K562 (cell line): ENCODE measurements around the gene TUT4. TPM values are rescaled to one million over a fixed set of nuclear protein-coding genes. Genes with fewer than 3 reads are reported as not detected.
A peak's percentile ranks its signal among the peaks of the same experiment; 100 is the strongest.

ENCODE experiments used
- CC2D1A ChIP-seq: fragments of 450-650 bp; IDR thresholded peaks from 2 replicates; pipeline ENCODE4 v1.6.1; 2017; ENCODE audit warnings: mild to moderate bottlenecking
- DDX20 ChIP-seq: fragments of 450-650 bp; IDR thresholded peaks from 2 replicates; pipeline ENCODE4 v1.6.1; 2016; ENCODE audit warnings: missing genetic modification characterization, low read depth, mild to moderate bottlenecking, missing compliant biosample characterization, moderate library complexity
- GABPA ChIP-seq: fragments of 200-800 bp; sonication (Bioruptor generic); conservative IDR thresholded peaks from 2 replicates; pipeline ENCODE4 v1.6.1; 2016; ENCODE audit warnings: low read depth, missing genetic modification characterization, missing compliant biosample characterization
- GTF2F1 ChIP-seq: IDR thresholded peaks from 2 replicates; pipeline ENCODE4 v1.6.1; 2011; ENCODE audit warnings: low read depth, low read length, improper control_type of control experiment
- KLF6 ChIP-seq: fragments of 250-450 bp; sonication (Bioruptor Pico); IDR thresholded peaks from 2 replicates; pipeline ENCODE4 v1.4.0; 2020; ENCODE audit warnings: mild to moderate bottlenecking, moderate library complexity, borderline replicate concordance
- NFE2 ChIP-seq: IDR thresholded peaks from 2 replicates; pipeline ENCODE4 v1.6.1; 2014; ENCODE audit warnings: antibody characterized with exemption, low read depth
- NR4A1 ChIP-seq, 2 experiments: fragments of 250-450 bp in 1 of 2; fragments of 450-650 bp in 1 of 2; sonication (Bioruptor Pico) in 1 of 2; IDR thresholded peaks; 2 replicates each; pipeline versions ENCODE4 v1.4.0 to v1.6.1; 2016 to 2020; ENCODE audit warnings: mild to moderate bottlenecking in 2 of 2, missing compliant biosample characterization in 1 of 2, missing genetic modification characterization in 1 of 2, moderate library complexity in 1 of 2
- polyA plus RNA-seq, 8 experiments: library from polyadenylated mRNA; depleted of rRNA in 4 of 8; stranded (reverse) in 5 of 8; unstranded in 3 of 8; fragments of >200 nt; fragmentation: Nextera tagmentation in 2 of 8; fragmentation: Illumina TruSeq in 1 of 8; extraction: Ambion mirVana in 2 of 8; extraction: Trizol in 1 of 8; gene quantifications; 2 replicates each; pipeline versions ENCODE4 v1.2.1 to v1.2.3, GENCODE V29; 2011 to 2014; ENCODE audit warnings: inconsistent platforms in 1 of 8, missing spikeins in 1 of 8
- total RNA-seq, 7 experiments: library from RNA; depleted of rRNA in 6 of 7; stranded (reverse); fragments of >200 nt in 6 of 7; fragmentation: Illumina TruSeq in 2 of 7; extraction: Trizol in 2 of 7; gene quantifications; 2 replicates each; pipeline versions ENCODE4 v1.2.1 to v1.2.3, GENCODE V29; 2011 to 2021; ENCODE audit warnings: low replicate concordance in 1 of 7
- TF ChIP-seq, protein P1 (sequence below): fragments of 450-650 bp; IDR thresholded peaks from 2 replicates; pipeline ENCODE4 v1.6.1; 2018; ENCODE audit not compliant: partially characterized antibody
- TF ChIP-seq, protein P2 (sequence below): sonication (generic); formaldehyde crosslinking; IDR thresholded peaks from 2 replicates; pipeline ENCODE4 v1.8.1; 2022; ENCODE audit warnings: missing genetic modification reagents

The TUT4 gene
- total and polyA plus RNA-seq, 9 of the 15 experiments (the other 6 are each of a cell fraction or from before 2014, with no cell fraction given), result 15.8 to 53.5 (median 36.7) TPM

DNA sequence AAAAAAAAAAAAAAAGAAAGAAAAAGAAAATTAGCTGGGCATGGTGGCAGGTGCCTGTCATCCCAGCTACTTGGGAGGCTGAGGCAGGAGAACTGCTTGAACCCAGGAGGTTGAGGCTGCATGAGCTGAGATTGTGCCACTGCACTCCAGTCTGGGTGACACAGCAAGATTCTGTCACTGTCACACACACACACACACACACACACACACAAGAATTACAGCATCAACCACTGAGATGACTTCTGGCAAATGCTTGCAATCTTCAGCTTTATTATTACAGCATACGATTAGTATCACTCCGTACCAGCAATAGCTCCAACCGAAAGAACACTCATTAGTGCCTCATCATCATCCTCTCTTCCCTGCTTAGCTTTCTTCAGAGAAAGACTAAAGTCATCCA is 153.3 kb downstream of the TUT4 start (continued):
- no peak for TF ChIP-seq CC2D1A
- TF ChIP-seq, protein P1, sequence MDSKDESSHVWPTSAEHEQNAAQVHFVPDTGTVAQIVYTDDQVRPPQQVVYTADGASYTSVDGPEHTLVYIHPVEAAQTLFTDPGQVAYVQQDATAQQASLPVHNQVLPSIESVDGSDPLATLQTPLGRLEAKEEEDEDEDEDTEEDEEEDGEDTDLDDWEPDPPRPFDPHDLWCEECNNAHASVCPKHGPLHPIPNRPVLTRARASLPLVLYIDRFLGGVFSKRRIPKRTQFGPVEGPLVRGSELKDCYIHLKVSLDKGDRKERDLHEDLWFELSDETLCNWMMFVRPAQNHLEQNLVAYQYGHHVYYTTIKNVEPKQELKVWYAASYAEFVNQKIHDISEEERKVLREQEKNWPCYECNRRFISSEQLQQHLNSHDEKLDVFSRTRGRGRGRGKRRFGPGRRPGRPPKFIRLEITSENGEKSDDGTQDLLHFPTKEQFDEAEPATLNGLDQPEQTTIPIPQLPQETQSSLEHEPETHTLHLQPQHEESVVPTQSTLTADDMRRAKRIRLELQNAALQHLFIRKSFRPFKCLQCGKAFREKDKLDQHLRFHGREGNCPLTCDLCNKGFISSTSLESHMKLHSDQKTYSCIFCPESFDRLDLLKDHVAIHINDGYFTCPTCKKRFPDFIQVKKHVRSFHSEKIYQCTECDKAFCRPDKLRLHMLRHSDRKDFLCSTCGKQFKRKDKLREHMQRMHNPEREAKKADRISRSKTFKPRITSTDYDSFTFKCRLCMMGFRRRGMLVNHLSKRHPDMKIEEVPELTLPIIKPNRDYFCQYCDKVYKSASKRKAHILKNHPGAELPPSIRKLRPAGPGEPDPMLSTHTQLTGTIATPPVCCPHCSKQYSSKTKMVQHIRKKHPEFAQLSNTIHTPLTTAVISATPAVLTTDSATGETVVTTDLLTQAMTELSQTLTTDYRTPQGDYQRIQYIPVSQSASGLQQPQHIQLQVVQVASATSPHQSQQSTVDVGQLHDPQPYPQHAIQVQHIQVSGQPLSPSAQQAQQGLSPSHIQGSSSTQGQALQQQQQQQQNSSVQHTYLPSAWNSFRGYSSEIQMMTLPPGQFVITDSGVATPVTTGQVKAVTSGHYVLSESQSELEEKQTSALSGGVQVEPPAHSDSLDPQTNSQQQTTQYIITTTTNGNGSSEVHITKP, result no peak
- TF ChIP-seq NFE2, result peak; percentile 56
- TF ChIP-seq, protein P2, sequence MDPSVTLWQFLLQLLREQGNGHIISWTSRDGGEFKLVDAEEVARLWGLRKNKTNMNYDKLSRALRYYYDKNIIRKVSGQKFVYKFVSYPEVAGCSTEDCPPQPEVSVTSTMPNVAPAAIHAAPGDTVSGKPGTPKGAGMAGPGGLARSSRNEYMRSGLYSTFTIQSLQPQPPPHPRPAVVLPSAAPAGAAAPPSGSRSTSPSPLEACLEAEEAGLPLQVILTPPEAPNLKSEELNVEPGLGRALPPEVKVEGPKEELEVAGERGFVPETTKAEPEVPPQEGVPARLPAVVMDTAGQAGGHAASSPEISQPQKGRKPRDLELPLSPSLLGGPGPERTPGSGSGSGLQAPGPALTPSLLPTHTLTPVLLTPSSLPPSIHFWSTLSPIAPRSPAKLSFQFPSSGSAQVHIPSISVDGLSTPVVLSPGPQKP (CRISPR knock-in tag), result no peak
- TF ChIP-seq GABPA (tag), result no peak
- TF ChIP-seq KLF6 (CRISPR knock-in tag), result no peak
- TF ChIP-seq DDX20 (tag), result no peak
- TF ChIP-seq GTF2F1, result no peak
- no peak for TF ChIP-seq NR4A1 (CRISPR knock-in tag; IDR thresholded peaks at IDR 0.05)
- TF ChIP-seq NR4A1 (tag; IDR thresholded peaks at IDR 0.05), result no peak
